WTC11 (cell line): ENCODE measurements around the gene NRG3.

ENCODE experiments used
- ATF2 ChIP-seq: sonication (generic); formaldehyde crosslinking; IDR thresholded peaks from 2 replicates; pipeline ENCODE4 v1.8.1; 2022; ENCODE audit warnings: low read depth, missing genetic modification reagents, borderline replicate concordance
- CTCF ChIP-seq: fragments of 200-600 bp; IDR thresholded peaks from 2 replicates; pipeline ENCODE4 v1.8.0; 2022; ENCODE audit warnings: antibody characterized with exemption
- FOXP4 ChIP-seq: sonication (generic); formaldehyde crosslinking; IDR thresholded peaks from 2 replicates; pipeline ENCODE4 v1.8.0; 2022; ENCODE audit warnings: mild to moderate bottlenecking, missing genetic modification reagents
- MAX ChIP-seq: sonication (generic); formaldehyde crosslinking; IDR thresholded peaks from 2 replicates; pipeline ENCODE4 v1.8.0; 2022; ENCODE audit warnings: mild to moderate bottlenecking, missing genetic modification reagents
- NR2C2 ChIP-seq: sonication (generic); formaldehyde crosslinking; IDR thresholded peaks from 2 replicates; pipeline ENCODE4 v1.8.0; 2022; ENCODE audit warnings: mild to moderate bottlenecking, missing genetic modification reagents
- ZNF232 ChIP-seq: sonication (generic); formaldehyde crosslinking; IDR thresholded peaks from 2 replicates; pipeline ENCODE4 v1.8.0; 2022; ENCODE audit warnings: mild to moderate bottlenecking, missing genetic modification reagents

- TF ChIP-seq ZNF232 (no peak), CTCF (no peak), MAX (CRISPR knock-in tag) (no peak), ATF2 (CRISPR knock-in tag) (no peak), FOXP4 (CRISPR knock-in tag) (no peak), NR2C2 (CRISPR knock-in tag) (no peak)
Observed at GRCh38 chr10:81889181-81889769, 14.3 kb downstream of the NRG3 start.
